ENCODE data around the gene PPP2R2D.
A peak's percentile ranks its signal among the peaks of the same experiment; 100 is the strongest.

The PPP2R2D gene

GRCh38 chr10:131905267-131905571, 4.4 kb downstream of the PPP2R2D start:
- Histone ChIP-seq H3K27me3 (ENCODE audit: control insufficient read depth, insufficient read depth, low read length) (no peaks in the 10 kb centered on the region), H3K4me1 (ENCODE audit: control insufficient read depth, insufficient read depth, low read length) (peaks cover 4% of the 10 kb centered on the region), H3K9me3 (ENCODE audit: control insufficient read depth, insufficient read depth, low read length) (no peaks in the 10 kb centered on the region), H3K9ac (ENCODE audit: low read depth, low read length) (no peak overlapping the region), H3K4me3 (ENCODE audit: low read depth, low read length) (no peak overlapping the region), H3K36me3 (ENCODE audit: control insufficient read depth, insufficient read depth, low read length) (peaks cover 3% of the 10 kb centered on the region)

GRCh38 chr10:131905603-131906268, 4.9 kb downstream of the PPP2R2D start:
- H3K27me3 ChIP-seq (ENCODE audit: control insufficient read depth, insufficient read depth, low read length), result no peaks in the 10 kb centered on the region
- no peaks in the 10 kb centered on the region for H3K9me3 ChIP-seq (ENCODE audit: control insufficient read depth, insufficient read depth, low read length)
- H3K4me3 ChIP-seq (ENCODE audit: low read depth, low read length), result no peak overlapping the region
- H3K9ac ChIP-seq (ENCODE audit: low read depth, low read length), result peak overlapping the region; percentile 13
- peaks cover 3% of the 10 kb centered on the region for H3K36me3 ChIP-seq (ENCODE audit: control insufficient read depth, insufficient read depth, low read length)
- H3K4me1 ChIP-seq (ENCODE audit: control insufficient read depth, insufficient read depth, low read length), result peaks cover 4% of the 10 kb centered on the region

GRCh38 chr10:131906269-131906639, 5.4 kb downstream of the PPP2R2D start:
- peaks cover 4% of the 10 kb centered on the region for H3K4me1 ChIP-seq (ENCODE audit: control insufficient read depth, insufficient read depth, low read length)
- peaks cover 3% of the 10 kb centered on the region for H3K36me3 ChIP-seq (ENCODE audit: control insufficient read depth, insufficient read depth, low read length)
- H3K9me3 ChIP-seq (ENCODE audit: control insufficient read depth, insufficient read depth, low read length), result no peaks in the 10 kb centered on the region
- H3K9ac ChIP-seq (ENCODE audit: low read depth, low read length), result no peak overlapping the region
- no peaks in the 10 kb centered on the region for H3K27me3 ChIP-seq (ENCODE audit: control insufficient read depth, insufficient read depth, low read length)
- H3K4me3 ChIP-seq (ENCODE audit: low read depth, low read length), result no peak overlapping the region

GRCh38 chr10:131907679-131908078, 6.9 kb downstream of the PPP2R2D start:
- H3K27me3 ChIP-seq (ENCODE audit: control insufficient read depth, insufficient read depth, low read length), result no peaks in the 10 kb centered on the region
- no peaks in the 10 kb centered on the region for H3K9me3 ChIP-seq (ENCODE audit: control insufficient read depth, insufficient read depth, low read length)
- no peaks in the 10 kb centered on the region for H3K4me1 ChIP-seq (ENCODE audit: control insufficient read depth, insufficient read depth, low read length)
- peaks cover 3% of the 10 kb centered on the region for H3K36me3 ChIP-seq (ENCODE audit: control insufficient read depth, insufficient read depth, low read length)
- no peak overlapping the region for H3K9ac ChIP-seq (ENCODE audit: low read depth, low read length)
- no peak overlapping the region for H3K4me3 ChIP-seq (ENCODE audit: low read depth, low read length)

- Histone ChIP-seq H3K4me3 (ENCODE audit: low read depth, low read length) (no peak overlapping the region), H3K27me3 (ENCODE audit: control insufficient read depth, insufficient read depth, low read length) (no peaks in the 10 kb centered on the region), H3K9ac (ENCODE audit: low read depth, low read length) (peak overlapping the region; percentile 8), H3K4me1 (ENCODE audit: control insufficient read depth, insufficient read depth, low read length) (no peaks in the 10 kb centered on the region), H3K36me3 (ENCODE audit: control insufficient read depth, insufficient read depth, low read length) (peaks cover 3% of the 10 kb centered on the region), H3K9me3 (ENCODE audit: control insufficient read depth, insufficient read depth, low read length) (no peaks in the 10 kb centered on the region)
Measured at GRCh38 chr10:131908151-131908550, 7.3 kb downstream of the PPP2R2D start.

- Histone ChIP-seq H3K9ac (ENCODE audit: low read depth, low read length) (no peak overlapping the region), H3K9me3 (ENCODE audit: control insufficient read depth, insufficient read depth, low read length) (no peaks in the 10 kb centered on the region), H3K4me3 (ENCODE audit: low read depth, low read length) (no peak overlapping the region), H3K27me3 (ENCODE audit: control insufficient read depth, insufficient read depth, low read length) (no peaks in the 10 kb centered on the region), H3K4me1 (ENCODE audit: control insufficient read depth, insufficient read depth, low read length) (no peaks in the 10 kb centered on the region), H3K36me3 (ENCODE audit: control insufficient read depth, insufficient read depth, low read length) (peaks cover 3% of the 10 kb centered on the region)
Measured at GRCh38 chr10:131909014-131909808, 8.4 kb downstream of the PPP2R2D start.

- Histone ChIP-seq H3K9me3 (ENCODE audit: control insufficient read depth, insufficient read depth, low read length) (no peaks in the 10 kb centered on the region), H3K4me3 (ENCODE audit: low read depth, low read length) (no peak overlapping the region), H3K36me3 (ENCODE audit: control insufficient read depth, insufficient read depth, low read length) (peaks cover 3% of the 10 kb centered on the region), H3K4me1 (ENCODE audit: control insufficient read depth, insufficient read depth, low read length) (no peaks in the 10 kb centered on the region), H3K9ac (ENCODE audit: low read depth, low read length) (no peak overlapping the region), H3K27me3 (ENCODE audit: control insufficient read depth, insufficient read depth, low read length) (no peaks in the 10 kb centered on the region)
Measured at GRCh38 chr10:131909929-131910328, 9.1 kb downstream of the PPP2R2D start.

- no peaks in the 10 kb centered on the region for H3K4me1 ChIP-seq (ENCODE audit: control insufficient read depth, insufficient read depth, low read length)
- peaks cover 3% of the 10 kb centered on the region for H3K36me3 ChIP-seq (ENCODE audit: control insufficient read depth, insufficient read depth, low read length)
- H3K4me3 ChIP-seq (ENCODE audit: low read depth, low read length), result no peak overlapping the region
- H3K27me3 ChIP-seq (ENCODE audit: control insufficient read depth, insufficient read depth, low read length), result no peaks in the 10 kb centered on the region
- H3K9ac ChIP-seq (ENCODE audit: low read depth, low read length), result no peak overlapping the region
- no peaks in the 10 kb centered on the region for H3K9me3 ChIP-seq (ENCODE audit: control insufficient read depth, insufficient read depth, low read length)
Measured at GRCh38 chr10:131910663-131911314, 10.0 kb downstream of the PPP2R2D start.

- Histone ChIP-seq H3K9me3 (ENCODE audit: control insufficient read depth, insufficient read depth, low read length) (no peaks in the 10 kb centered on the region), H3K27me3 (ENCODE audit: control insufficient read depth, insufficient read depth, low read length) (no peaks in the 10 kb centered on the region), H3K4me3 (ENCODE audit: low read depth, low read length) (no peak overlapping the region), H3K9ac (ENCODE audit: low read depth, low read length) (no peak overlapping the region), H3K4me1 (ENCODE audit: control insufficient read depth, insufficient read depth, low read length) (no peaks in the 10 kb centered on the region), H3K36me3 (ENCODE audit: control insufficient read depth, insufficient read depth, low read length) (peaks cover under 1% of the 10 kb centered on the region)
Measured at GRCh38 chr10:131911451-131911850, 10.6 kb downstream of the PPP2R2D start.

GRCh38 chr10:131912620-131913019, 11.8 kb downstream of the PPP2R2D start:
- no peaks in the 10 kb centered on the region for H3K9me3 ChIP-seq (ENCODE audit: control insufficient read depth, insufficient read depth, low read length)
- H3K4me1 ChIP-seq (ENCODE audit: control insufficient read depth, insufficient read depth, low read length), result no peaks in the 10 kb centered on the region
- no peaks in the 10 kb centered on the region for H3K36me3 ChIP-seq (ENCODE audit: control insufficient read depth, insufficient read depth, low read length)
- no peak overlapping the region for H3K4me3 ChIP-seq (ENCODE audit: low read depth, low read length)
- H3K27me3 ChIP-seq (ENCODE audit: control insufficient read depth, insufficient read depth, low read length), result no peaks in the 10 kb centered on the region
- no peak overlapping the region for H3K9ac ChIP-seq (ENCODE audit: low read depth, low read length)

- H3K4me1 ChIP-seq (ENCODE audit: control insufficient read depth, insufficient read depth, low read length), result no peaks in the 10 kb centered on the region
- no peaks in the 10 kb centered on the region for H3K36me3 ChIP-seq (ENCODE audit: control insufficient read depth, insufficient read depth, low read length)
- H3K27me3 ChIP-seq (ENCODE audit: control insufficient read depth, insufficient read depth, low read length), result no peaks in the 10 kb centered on the region
- H3K4me3 ChIP-seq (ENCODE audit: low read depth, low read length), result no peak overlapping the region
- H3K9ac ChIP-seq (ENCODE audit: low read depth, low read length), result no peak overlapping the region
- H3K9me3 ChIP-seq (ENCODE audit: control insufficient read depth, insufficient read depth, low read length), result no peaks in the 10 kb centered on the region
Measured at GRCh38 chr10:131915484-131915883, 14.7 kb downstream of the PPP2R2D start.
